ENCODE results near the gene ALDH3B2. TPM values are rescaled to one million over a fixed set of nuclear protein-coding genes. Genes with fewer than 3 reads are reported as not detected.

ALDH3B2 gene
- polyA plus RNA-seq, 3 donors: not detected

GRCh38 chr11:67671211-67671520 is 3.3 kb downstream of the ALDH3B2 start:
- no peak overlapping the region for H3K9ac ChIP-seq (ENCODE audit: insufficient read depth, low read length, poor library complexity, severe bottlenecking)
- H2AFZ ChIP-seq (ENCODE audit: insufficient read depth, low read depth, low read length, poor library complexity, severe bottlenecking): no peak overlapping the region
- no peak for TF ChIP-seq CTCF (IDR thresholded peaks at IDR 0.05)
- DNase-seq: no peak
- peaks cover 0 to 9% (median 3%) of the 10 kb centered on the region in 7 donors for H3K9me3 Mint-ChIP-seq
- no peaks in the 10 kb centered on the region for H3K36me3 ChIP-seq (replicated peaks in 1 of 2; ENCODE audit: control insufficient read depth in 1 of 2, insufficient read depth in 2 of 2, low read length in 2 of 2)
- no peaks in the 10 kb centered on the region for H3K9me3 ChIP-seq (replicated peaks in 1 of 2; ENCODE audit: control insufficient read depth in 1 of 2, insufficient read depth in 1 of 2, low read length in 2 of 2)
- no peak overlapping the region for H3K27ac ChIP-seq (ENCODE audit: low read depth in 1 of 2, low read length in 2 of 2)
- H3K4me1 Mint-ChIP-seq: no peaks in the 10 kb centered on the region
- H4K20me1 ChIP-seq (ENCODE audit: insufficient read depth, low read length): no peaks in the 10 kb centered on the region
- 37% methylated on average over 6 of the region's 8 CpGs for WGBS (ENCODE audit: insufficient coverage)
- no peak overlapping the region for H3K4me2 ChIP-seq (replicated peaks; ENCODE audit: extremely low read depth, low read length, poor library complexity, severe bottlenecking)
- no peaks in the 10 kb centered on the region for H3K79me2 ChIP-seq (ENCODE audit: insufficient read depth, low read length)
- H3K27me3 ChIP-seq (ENCODE audit: control insufficient read depth in 2 of 2, insufficient read depth in 2 of 2, low read length in 2 of 2): no peaks in the 10 kb centered on the region
- no peaks in the 10 kb centered on the region for H3K36me3 Mint-ChIP-seq
- no peak overlapping the region for H3K4me3 Mint-ChIP-seq
- H3K4me1 ChIP-seq (ENCODE audit: control insufficient read depth in 1 of 2, insufficient read depth in 2 of 2, low read length in 2 of 2): no peaks in the 10 kb centered on the region
- no peak overlapping the region for H3K27ac Mint-ChIP-seq
- H3K4me3 ChIP-seq (replicated peaks in 1 of 3; ENCODE audit: low read depth in 2 of 3, low read length in 3 of 3): no peak overlapping the region
- intact Hi-C loops (cut with micrococcal nuclease): no loop called here
- H3K27me3 Mint-ChIP-seq (ENCODE audit: low read depth in 3 of 3): peaks cover 0 to 2% (median 1%) of the 10 kb centered on the region in 3 donors

GRCh38 chr11:67670316-67671210 is 3.9 kb downstream of the ALDH3B2 start:
- Mint-ChIP-seq H3K9me3 (peaks cover 0 to 4% (median 2%) of the 10 kb centered on the region in 7 donors), H3K4me3 (no peak overlapping the region), H3K27ac (no peak overlapping the region), H3K36me3 (no peaks in the 10 kb centered on the region), H3K27me3 (ENCODE audit: low read depth in 3 of 3) (peaks cover 0 to 2% (median 1%) of the 10 kb centered on the region in 3 donors), H3K4me1 (no peaks in the 10 kb centered on the region)
- Histone ChIP-seq H3K4me2 (replicated peaks; ENCODE audit: extremely low read depth, low read length, poor library complexity, severe bottlenecking) (no peak overlapping the region), H3K9me3 (replicated peaks in 1 of 2; ENCODE audit: control insufficient read depth in 1 of 2, insufficient read depth in 1 of 2, low read length in 2 of 2) (no peaks in the 10 kb centered on the region), H2AFZ (ENCODE audit: insufficient read depth, low read depth, low read length, poor library complexity, severe bottlenecking) (no peak overlapping the region), H4K20me1 (ENCODE audit: insufficient read depth, low read length) (no peaks in the 10 kb centered on the region), H3K9ac (ENCODE audit: insufficient read depth, low read length, poor library complexity, severe bottlenecking) (no peak overlapping the region), H3K4me1 (ENCODE audit: control insufficient read depth in 1 of 2, insufficient read depth in 2 of 2, low read length in 2 of 2) (no peaks in the 10 kb centered on the region), H3K27ac (ENCODE audit: low read depth in 1 of 2, low read length in 2 of 2) (no peak overlapping the region), H3K4me3 (replicated peaks in 1 of 3; ENCODE audit: low read depth in 2 of 3, low read length in 3 of 3) (no peak overlapping the region), H3K79me2 (ENCODE audit: insufficient read depth, low read length) (no peaks in the 10 kb centered on the region), H3K27me3 (ENCODE audit: control insufficient read depth in 2 of 2, insufficient read depth in 2 of 2, low read length in 2 of 2) (no peaks in the 10 kb centered on the region), H3K36me3 (replicated peaks in 1 of 2; ENCODE audit: control insufficient read depth in 1 of 2, insufficient read depth in 2 of 2, low read length in 2 of 2) (no peaks in the 10 kb centered on the region)
- WGBS (ENCODE audit: insufficient coverage): 94% methylated on average over 19 of the region's 23 CpGs
- DNase-seq: no peak
- intact Hi-C loops (cut with micrococcal nuclease): no loop called here
- TF ChIP-seq CTCF (IDR thresholded peaks at IDR 0.05): no peak
